Mesodermal cell (in vitro differentiated cells): Measurements from ENCODE around the gene ASH1L.
"Not testable (repeated sequence)": the region's sequence is repeated elsewhere in the genome, so short reads cannot be mapped to it uniquely, and the experiment has no call there.

Experiments
- H3K27ac ChIP-seq: 2 replicates; pipeline ENCODE4 v1.7.0; 2013; ENCODE audit warnings: mild to moderate bottlenecking, low read depth, low read length, moderate library complexity; ENCODE audit not compliant: severe bottlenecking
- H3K36me3 ChIP-seq: 2 replicates; pipeline ENCODE4 v1.7.1; 2013; ENCODE audit warnings: mild to moderate bottlenecking, low read length, moderate library complexity; ENCODE audit not compliant: control insufficient read depth, insufficient read depth
- H3K4me1 ChIP-seq: one replicate; pipeline ENCODE4 v1.7.1; 2013; ENCODE audit warnings: mild to moderate bottlenecking, low read length; ENCODE audit not compliant: insufficient read depth, control insufficient read depth, poor library complexity, severe bottlenecking
- H3K4me3 ChIP-seq: 2 replicates; pipeline ENCODE4 v1.7.0; 2013; ENCODE audit warnings: low read length, control low read depth, mild to moderate bottlenecking; ENCODE audit not compliant: insufficient read depth, poor library complexity, severe bottlenecking; ENCODE audit errors: extremely low read depth
- H3K9me3 ChIP-seq: 2 replicates; pipeline ENCODE4 v1.7.1; 2013; ENCODE audit warnings: mild to moderate bottlenecking, low read length, moderate library complexity; ENCODE audit not compliant: control insufficient read depth
- WGBS, 2 experiments: methylation state at CpG; one replicate each; pipeline ENCODE4 v1.1.5; 2013; ENCODE audit warnings: missing lambda C conversion rate in 2 of 2; ENCODE audit not compliant: insufficient coverage in 2 of 2; 5-methylcytosine and 5-hydroxymethylcytosine counted together

Gene ASH1L

DNA sequence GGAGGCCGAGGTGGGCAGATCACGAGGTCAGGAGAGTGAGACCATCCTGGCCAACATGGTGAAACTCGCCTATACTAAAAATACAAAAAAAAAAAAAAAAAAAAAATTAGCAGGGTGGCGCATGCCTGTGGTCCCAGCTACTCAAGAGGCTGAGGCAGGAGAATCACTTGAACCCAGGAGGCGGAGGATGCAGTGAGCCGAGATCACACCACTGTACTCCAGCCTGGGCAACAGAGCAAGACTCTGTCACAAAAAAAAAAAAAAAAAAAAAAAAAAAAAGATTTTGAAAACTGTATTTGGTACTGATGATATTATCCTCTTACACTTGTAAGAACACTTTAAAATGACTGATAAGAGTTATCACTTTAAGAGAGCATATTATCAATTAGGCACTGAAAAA is 74.2 kb downstream of the ASH1L start:
- not testable (repeated sequence) for H3K4me1 ChIP-seq, H3K27ac ChIP-seq, H3K4me3 ChIP-seq, H3K9me3 ChIP-seq, H3K36me3 ChIP-seq
- WGBS, 2 experiments = 100% methylated on average over 2 of the region's 6 CpGs; no CpG with 5 or more reads in 1 of the 2 experiments

GRCh38 chr1:155487541-155487940 is 75.1 kb downstream of the ASH1L start:
- H3K36me3 ChIP-seq = peaks cover 8% of the 10 kb centered on the region
- H3K27ac ChIP-seq = no peak overlapping the region
- H3K9me3 ChIP-seq = no peaks in the 10 kb centered on the region
- H3K4me3 ChIP-seq = no peak overlapping the region
- no peaks in the 10 kb centered on the region for H3K4me1 ChIP-seq
- 96% methylated on average over 3 of the region's 4 CpGs; no CpG with 5 or more reads in 1 of the 2 experiments for WGBS, 2 experiments

DNA sequence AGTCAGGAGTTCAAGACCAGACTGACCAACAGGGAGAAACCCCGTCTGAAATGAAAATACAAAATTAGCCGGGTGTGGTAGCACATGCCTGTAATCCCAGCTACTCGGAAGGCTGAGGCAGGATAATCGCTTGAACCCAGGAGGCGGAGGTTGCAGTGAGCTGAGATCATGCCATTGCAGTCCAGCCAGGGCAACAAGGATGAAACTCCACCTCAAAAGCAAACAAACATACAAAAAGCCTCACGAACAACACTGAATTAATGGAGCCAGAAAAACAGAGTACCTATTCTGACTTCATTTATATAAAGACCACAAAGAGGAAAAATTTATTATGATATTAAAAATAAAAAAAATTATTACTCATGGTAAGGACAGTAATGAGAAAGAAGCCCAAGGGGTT is 75.7 kb downstream of the ASH1L start:
- not testable (repeated sequence) for H3K9me3 ChIP-seq, H3K4me3 ChIP-seq, H3K27ac ChIP-seq, H3K4me1 ChIP-seq
- WGBS, 2 experiments = 93 to 100% methylated on average over 5 of the region's 6 CpGs
- H3K36me3 ChIP-seq = peaks cover 14% of the 10 kb centered on the region

GRCh38 chr1:155485945-155486344 is 76.7 kb downstream of the ASH1L start:
- Histone ChIP-seq H3K36me3 (peaks cover 24% of the 10 kb centered on the region), H3K27ac (no peak overlapping the region), H3K4me3 (no peak overlapping the region), H3K9me3 (no peaks in the 10 kb centered on the region), H3K4me1 (no peaks in the 10 kb centered on the region)

- no peak overlapping the region for H3K4me3 ChIP-seq
- H3K27ac ChIP-seq = no peak overlapping the region
- WGBS, 2 experiments = no CpG with 5 or more reads among the region's 4 CpGs
- no peaks in the 10 kb centered on the region for H3K4me1 ChIP-seq
- peaks cover 28% of the 10 kb centered on the region for H3K36me3 ChIP-seq
- no peaks in the 10 kb centered on the region for H3K9me3 ChIP-seq
These were observed 77.4 kb downstream of the ASH1L start for GRCh38 chr1:155485222-155485621.

- 100% methylated on average over 1 to 2 of the region's 2 CpGs for WGBS, 2 experiments
- H3K36me3 ChIP-seq = peaks cover 44% of the 10 kb centered on the region
- no peak overlapping the region for H3K4me3 ChIP-seq
- no peak overlapping the region for H3K27ac ChIP-seq
- H3K4me1 ChIP-seq = no peaks in the 10 kb centered on the region
- H3K9me3 ChIP-seq = no peaks in the 10 kb centered on the region
These were observed 80.8 kb downstream of the ASH1L start for GRCh38 chr1:155481741-155482241.

GRCh38 chr1:155479205-155479604 is 83.4 kb downstream of the ASH1L start:
- Histone ChIP-seq H3K9me3 (no peaks in the 10 kb centered on the region), H3K36me3 (peaks cover 60% of the 10 kb centered on the region), H3K4me1 (no peaks in the 10 kb centered on the region), H3K27ac (no peak overlapping the region), H3K4me3 (no peak overlapping the region)
- 93 to 100% methylated on average over 1 to 2 of the region's 2 CpGs for WGBS, 2 experiments

GRCh38 chr1:155478270-155478852 is 84.2 kb downstream of the ASH1L start:
- WGBS, 2 experiments = 91 to 92% methylated on average over 6 to 7 of the region's 8 CpGs
- H3K9me3 ChIP-seq = no peaks in the 10 kb centered on the region
- H3K4me3 ChIP-seq = no peak overlapping the region
- peaks cover 63% of the 10 kb centered on the region for H3K36me3 ChIP-seq
- H3K4me1 ChIP-seq = no peaks in the 10 kb centered on the region
- no peak overlapping the region for H3K27ac ChIP-seq

- 100% methylated on average over 2 to 3 of the region's 5 CpGs for WGBS, 2 experiments
- H3K9me3 ChIP-seq = peaks cover 22% of the 10 kb centered on the region
- H3K4me3 ChIP-seq = no peak overlapping the region
- peaks cover 51% of the 10 kb centered on the region for H3K36me3 ChIP-seq
- no peaks in the 10 kb centered on the region for H3K4me1 ChIP-seq
- H3K27ac ChIP-seq = no peak overlapping the region
These were observed 88.5 kb downstream of the ASH1L start for GRCh38 chr1:155474146-155474545.

DNA sequence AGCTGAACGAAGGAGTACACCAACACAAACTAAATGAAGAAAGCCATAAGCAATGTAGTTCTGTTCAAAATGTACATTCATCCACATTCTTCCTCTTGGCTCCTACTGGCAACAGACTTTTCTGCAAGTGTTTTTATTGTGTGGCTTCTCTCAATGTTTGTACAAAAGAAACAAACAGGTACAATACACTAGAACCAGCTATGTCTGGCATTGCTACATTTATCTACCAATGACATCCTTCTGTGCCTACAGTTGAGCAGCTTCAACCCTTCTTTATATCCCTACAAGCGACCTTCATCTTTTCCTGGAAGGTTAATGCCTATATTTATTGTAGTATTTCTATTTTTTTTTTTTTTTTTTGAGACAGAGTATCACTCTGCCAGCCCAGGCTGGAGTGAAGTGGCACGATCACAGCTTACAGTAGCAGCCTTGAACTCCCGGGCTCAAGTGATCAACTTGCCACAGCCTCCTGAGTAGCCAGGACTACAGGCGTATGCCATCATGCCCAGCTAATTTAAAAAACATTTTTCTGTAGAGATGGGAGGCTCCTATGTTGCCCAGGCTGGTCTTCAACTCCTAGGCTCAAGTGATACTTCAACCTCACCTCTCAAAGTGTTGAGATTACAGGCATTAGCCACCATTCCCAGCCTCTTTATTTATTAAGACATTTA is 89.3 kb downstream of the ASH1L start:
- Histone ChIP-seq H3K4me1 (no peaks in the 10 kb centered on the region), H3K27ac (no peak overlapping the region), H3K9me3 (peaks cover 22% of the 10 kb centered on the region), H3K36me3 (peaks cover 43% of the 10 kb centered on the region), H3K4me3 (no peak overlapping the region)
- 92 to 100% methylated on average over 1 to 2 of the region's 5 CpGs for WGBS, 2 experiments

DNA sequence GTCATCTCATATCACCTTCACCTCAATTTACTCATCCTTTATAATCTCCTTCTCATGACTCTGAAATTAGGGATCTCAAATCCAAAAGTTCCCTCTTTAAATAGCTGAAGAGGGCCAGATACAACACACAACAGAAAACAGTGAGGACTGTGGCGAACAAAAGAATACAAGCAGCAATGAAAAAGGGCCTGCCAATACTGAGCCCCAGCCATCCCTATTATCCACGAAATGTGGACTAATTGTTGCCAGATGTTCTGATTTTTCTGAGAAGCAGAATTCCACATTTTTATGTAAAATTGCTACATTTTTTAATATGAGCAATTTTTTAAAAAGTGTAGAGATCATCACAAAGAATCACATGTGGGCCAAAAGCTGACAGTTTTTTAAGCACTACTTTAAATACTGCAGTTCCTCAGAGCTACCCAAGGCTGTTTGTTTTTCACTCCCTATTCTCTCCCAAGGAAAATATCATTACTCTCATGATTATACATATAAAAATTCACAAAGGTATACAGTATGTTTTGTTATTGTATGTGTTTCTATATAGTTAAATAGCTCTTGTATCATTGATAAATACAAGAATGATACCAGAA is 90.0 kb downstream of the ASH1L start:
- peaks cover under 1% of the 10 kb centered on the region for H3K4me1 ChIP-seq
- H3K9me3 ChIP-seq = peaks cover 22% of the 10 kb centered on the region
- H3K36me3 ChIP-seq = peaks cover 37% of the 10 kb centered on the region
- 100% methylated on average over 1 to 2 of the region's 2 CpGs for WGBS, 2 experiments
- H3K27ac ChIP-seq = no peak overlapping the region
- no peak overlapping the region for H3K4me3 ChIP-seq
